Left lung (tissue), 10 donors: ENCODE measurements around the gene EPB41L2. TPM values are rescaled to one million over a fixed set of nuclear protein-coding genes. Genes with fewer than 3 reads are reported as not detected.
"Not testable (repeated sequence)": the region's sequence is repeated elsewhere in the genome, so short reads cannot be mapped to it uniquely, and the experiment has no call there.

ENCODE experiments used
- ATAC-seq: fragments of 200-7000 bp; cut with Tn5 transposase; one replicate; pipeline ENCODE4 v1.9.1; 2020; ENCODE audit warnings: moderate library complexity
- DNase-seq, 4 donors: peaks; one replicate each; pipeline ENCODE4 v3.0.0-alpha.2; 2013 to 2020
- H3K27ac ChIP-seq, 2 donors: fragments of 200-600 bp; sonication (generic) in 1 of 2; one replicate each; pipeline versions ENCODE4 v1.5.0 to v1.8.0; 2020 to 2021
- H3K27me3 ChIP-seq, 2 donors: fragments of 200-600 bp; sonication (generic) in 1 of 2; one replicate each; pipeline versions ENCODE4 v1.5.0 to v1.8.0; 2020 to 2021
- H3K36me3 ChIP-seq, 2 donors: fragments of 200-600 bp; sonication (generic) in 1 of 2; one replicate each; pipeline versions ENCODE4 v1.5.0 to v1.8.0; 2020 to 2021
- H3K4me1 ChIP-seq, 2 donors: fragments of 200-600 bp; one replicate each; pipeline ENCODE4 v1.8.0; 2021
- H3K4me3 ChIP-seq, 2 donors: fragments of 200-600 bp; sonication (generic) in 1 of 2; one replicate each; pipeline versions ENCODE4 v1.5.0 to v1.8.0; 2020 to 2021; ENCODE audit warnings: mild to moderate bottlenecking in 1 of 2
- H3K9me3 ChIP-seq, 2 donors: fragments of 200-600 bp; sonication (generic) in 1 of 2; one replicate each; pipeline versions ENCODE4 v1.5.0 to v1.8.0; 2020 to 2021
- intact Hi-C, 2 donors: fragments of 100-400 bp; cut with DNase I; formaldehyde crosslinking; loops; one replicate each; pipeline versions ENCODE4 v1.11.2 to v1.14.2; 2022
- polyA plus RNA-seq, 6 donors: library from polyadenylated mRNA; unstranded; fragments of 120-200 nt; gene quantifications; one replicate each; pipeline ENCODE4 v1.2.1, GENCODE V29; 2013; ENCODE audit not compliant: insufficient read length in 6 of 6
- total RNA-seq, 2 donors: library from RNA; stranded (reverse); fragmentation: NEBNext Ultra II Directional; extraction: Animal tissue kit (Norgen Biotek cat#: 25700); gene quantifications; one replicate each; pipeline ENCODE4 v1.2.1, GENCODE V29; 2021
- TF ChIP-seq, protein P1 (sequence below), 2 donors: fragments of 200-600 bp; sonication (generic) in 1 of 2; IDR thresholded peaks; one replicate each; pipeline versions ENCODE4 v1.5.0 to v1.8.0; 2021; ENCODE audit warnings: antibody characterized with exemption in 2 of 2
- donor health status: DM: no; HTN: yes; CAD: no.
- donor health status: DM: no; HTN: no; CAD: no.

The EPB41L2 gene
- total and polyA plus RNA-seq, 8 donors = 91.3 to 277 (median 248) TPM

DNA sequence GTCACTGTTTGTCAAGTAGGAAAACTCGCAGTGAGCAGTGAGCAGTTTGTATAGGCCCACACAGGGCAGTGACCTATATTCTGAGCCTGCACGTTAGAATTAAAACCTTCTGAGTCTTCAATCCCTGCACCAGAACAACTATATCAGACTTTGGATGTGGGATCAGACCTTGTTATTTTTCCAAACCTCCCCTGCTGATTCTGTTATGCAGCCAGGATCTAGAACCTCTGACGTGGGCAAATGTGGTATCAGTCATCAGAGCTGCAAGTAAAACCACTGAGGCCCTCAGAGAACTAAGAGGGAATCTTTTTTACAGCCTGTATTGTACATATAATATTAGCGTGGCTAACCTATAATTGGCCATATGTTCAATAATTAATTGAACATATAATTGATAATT, 40.3 kb upstream of the EPB41L2 start:
- no peak for ATAC-seq

DNA sequence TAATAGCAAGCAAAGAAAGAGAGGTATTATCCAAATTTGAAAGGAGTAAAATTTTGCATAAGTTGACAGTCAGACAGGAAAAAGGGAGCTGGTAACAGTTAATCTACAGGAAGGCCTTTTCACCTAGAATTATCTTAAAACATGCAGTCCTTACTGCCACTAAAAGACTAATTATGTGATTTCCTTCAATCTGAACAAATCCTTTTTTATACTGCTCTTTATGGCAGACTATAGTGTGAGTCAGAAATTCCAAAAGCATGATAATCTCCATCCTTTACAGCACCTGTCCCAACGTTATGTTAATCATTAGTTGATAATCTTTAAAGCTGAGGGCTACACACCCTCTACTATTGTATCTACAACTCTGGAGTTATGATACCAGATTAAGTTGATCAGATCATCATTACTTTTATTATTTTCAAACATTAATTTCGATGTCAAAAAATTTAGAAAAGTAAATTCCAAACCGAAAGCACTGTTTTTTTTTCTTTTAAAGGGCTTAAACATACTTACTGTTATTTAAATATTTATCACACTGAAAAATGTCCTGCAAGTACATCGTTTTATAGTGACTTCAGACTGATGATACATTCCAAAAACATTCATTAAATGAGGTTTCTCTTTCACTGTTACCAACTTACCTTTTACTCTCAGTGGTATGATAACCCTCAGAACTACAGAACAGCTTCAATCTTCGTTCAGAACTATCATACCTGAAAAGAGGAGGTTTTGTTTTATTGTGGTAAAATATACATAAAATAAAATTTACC, 39.1 kb upstream of the EPB41L2 start:
- TF ChIP-seq, protein P1, sequence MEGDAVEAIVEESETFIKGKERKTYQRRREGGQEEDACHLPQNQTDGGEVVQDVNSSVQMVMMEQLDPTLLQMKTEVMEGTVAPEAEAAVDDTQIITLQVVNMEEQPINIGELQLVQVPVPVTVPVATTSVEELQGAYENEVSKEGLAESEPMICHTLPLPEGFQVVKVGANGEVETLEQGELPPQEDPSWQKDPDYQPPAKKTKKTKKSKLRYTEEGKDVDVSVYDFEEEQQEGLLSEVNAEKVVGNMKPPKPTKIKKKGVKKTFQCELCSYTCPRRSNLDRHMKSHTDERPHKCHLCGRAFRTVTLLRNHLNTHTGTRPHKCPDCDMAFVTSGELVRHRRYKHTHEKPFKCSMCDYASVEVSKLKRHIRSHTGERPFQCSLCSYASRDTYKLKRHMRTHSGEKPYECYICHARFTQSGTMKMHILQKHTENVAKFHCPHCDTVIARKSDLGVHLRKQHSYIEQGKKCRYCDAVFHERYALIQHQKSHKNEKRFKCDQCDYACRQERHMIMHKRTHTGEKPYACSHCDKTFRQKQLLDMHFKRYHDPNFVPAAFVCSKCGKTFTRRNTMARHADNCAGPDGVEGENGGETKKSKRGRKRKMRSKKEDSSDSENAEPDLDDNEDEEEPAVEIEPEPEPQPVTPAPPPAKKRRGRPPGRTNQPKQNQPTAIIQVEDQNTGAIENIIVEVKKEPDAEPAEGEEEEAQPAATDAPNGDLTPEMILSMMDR (IDR thresholded peaks at IDR 0.05) = no peak
- ATAC-seq = no peak
- no peak overlapping the region for H3K4me3 ChIP-seq
- H3K4me1 ChIP-seq = no peaks in the 10 kb centered on the region
- intact Hi-C loops = no loop called here
- no peaks in the 10 kb centered on the region for H3K27me3 ChIP-seq
- no peak for DNase-seq
- no peaks in the 10 kb centered on the region for H3K36me3 ChIP-seq
- H3K27ac ChIP-seq = no peak overlapping the region
- H3K9me3 ChIP-seq = no peaks in the 10 kb centered on the region

More for the DNA sequence above, 40.3 kb upstream of the EPB41L2 start:
- Histone ChIP-seq H3K27ac (no peak overlapping the region), H3K36me3 (no peaks in the 10 kb centered on the region), H3K9me3 (no peaks in the 10 kb centered on the region), H3K4me1 (no peaks in the 10 kb centered on the region), H3K4me3 (no peak overlapping the region), H3K27me3 (no peaks in the 10 kb centered on the region)
- intact Hi-C loops = no loop called here
- no peak for DNase-seq
- TF ChIP-seq, protein P1 (IDR thresholded peaks at IDR 0.05) = no peak

DNA sequence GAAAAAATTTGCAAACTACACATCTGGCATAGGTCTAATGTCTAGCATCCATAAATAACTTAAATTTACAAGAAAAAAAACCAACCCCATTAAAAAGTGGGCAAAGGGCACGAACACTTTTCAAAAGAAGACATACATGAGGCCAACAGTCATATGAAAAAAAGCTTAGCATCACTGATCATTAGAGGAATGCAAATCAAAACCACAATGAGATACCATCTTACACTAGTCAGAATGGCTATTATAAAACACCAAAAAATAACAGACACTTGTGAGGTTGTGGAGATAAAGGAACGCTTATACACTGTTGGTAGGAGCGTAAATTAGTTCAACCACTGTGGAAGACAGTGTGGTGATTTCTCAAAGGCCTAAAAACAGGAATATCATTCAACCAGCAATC, 33.7 kb upstream of the EPB41L2 start:
- no peak overlapping the region for H3K4me3 ChIP-seq
- no peaks in the 10 kb centered on the region for H3K36me3 ChIP-seq
- H3K4me1 ChIP-seq = no peaks in the 10 kb centered on the region
- no peak for ATAC-seq
- H3K27me3 ChIP-seq = no peaks in the 10 kb centered on the region
- no peak overlapping the region for H3K27ac ChIP-seq
- no peak for DNase-seq
- H3K9me3 ChIP-seq = peaks cover 0 to 19% of the 10 kb centered on the region in 2 donors
- TF ChIP-seq, protein P1 (IDR thresholded peaks at IDR 0.05) = no peak
- intact Hi-C loops = no loop called here

DNA sequence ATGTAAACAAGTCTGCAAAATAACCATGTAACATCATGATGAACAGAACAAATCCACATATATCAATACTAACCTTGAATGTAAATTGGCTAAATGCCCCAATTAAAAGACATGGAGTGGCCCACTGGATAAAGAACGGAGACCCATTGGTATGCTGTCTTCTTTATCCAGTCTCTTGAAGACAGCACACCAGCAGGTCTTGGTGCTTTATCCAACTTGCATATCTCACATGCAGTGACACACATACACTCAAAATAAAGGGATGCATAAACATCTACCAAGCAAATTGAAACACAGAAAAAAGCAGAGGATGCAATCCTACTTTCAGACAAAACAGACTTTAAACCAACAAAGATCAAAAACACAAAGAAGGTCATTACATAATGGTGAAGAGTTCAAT, 30.3 kb upstream of the EPB41L2 start:
- Histone ChIP-seq H3K4me1 (no peaks in the 10 kb centered on the region), H3K27ac (no peak overlapping the region), H3K27me3 (no peaks in the 10 kb centered on the region), H3K4me3 (no peak overlapping the region), H3K9me3 (peaks cover 0 to 20% of the 10 kb centered on the region in 2 donors), H3K36me3 (no peaks in the 10 kb centered on the region)
- DNase-seq (no peak), ATAC-seq (no peak)
- TF ChIP-seq, protein P1 (IDR thresholded peaks at IDR 0.05) = no peak
- intact Hi-C loops = no loop called here

DNA sequence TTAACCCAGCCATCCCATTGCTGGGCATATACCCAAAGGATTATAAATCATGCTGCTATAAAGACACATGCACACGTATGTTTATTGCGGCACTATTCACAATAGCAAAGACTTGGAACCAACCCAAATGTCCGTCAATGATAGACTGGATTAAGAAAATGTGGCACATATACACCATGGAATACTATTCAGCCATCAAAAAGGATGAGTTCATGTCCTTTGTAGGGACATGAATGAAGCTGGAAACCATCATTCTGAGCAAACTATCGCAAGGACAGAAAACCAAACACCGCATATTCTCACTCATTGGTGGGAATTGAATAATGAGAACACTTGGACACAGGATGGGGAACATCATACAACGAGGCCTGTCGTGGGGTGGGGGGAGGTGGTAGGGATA, 28.9 kb upstream of the EPB41L2 start:
- intact Hi-C loops = not testable (repeated sequence)

DNA sequence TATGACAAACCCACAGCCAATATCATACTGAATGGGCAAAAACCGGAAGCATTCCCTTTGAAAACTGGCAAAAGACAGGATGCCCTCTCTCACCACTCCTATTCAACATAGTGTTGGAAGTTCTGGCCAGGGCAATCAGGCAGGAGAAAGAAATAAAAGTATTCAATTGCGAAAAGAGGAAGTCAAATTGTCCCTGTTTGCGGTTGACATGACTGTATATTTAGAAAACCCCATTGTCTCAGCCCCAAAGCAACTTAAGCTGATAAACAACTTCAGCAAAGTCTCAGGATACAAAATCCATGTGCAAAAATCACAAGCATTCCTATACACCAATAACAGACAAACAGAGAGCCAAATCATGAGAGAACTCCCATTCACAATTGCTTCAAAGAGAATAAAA, 27.3 kb upstream of the EPB41L2 start:
- H3K36me3 ChIP-seq, DNase-seq, ATAC-seq, H3K4me1 ChIP-seq, H3K27me3 ChIP-seq, H3K27ac ChIP-seq, intact Hi-C loops, H3K4me3 ChIP-seq: not testable (repeated sequence)
- peaks cover 0 to 28% of the 10 kb centered on the region in 2 donors for H3K9me3 ChIP-seq

More for the DNA sequence above, 28.9 kb upstream of the EPB41L2 start:
- not testable (repeated sequence) for ATAC-seq, H3K27ac ChIP-seq, H3K27me3 ChIP-seq, H3K4me1 ChIP-seq, H3K36me3 ChIP-seq, H3K4me3 ChIP-seq, DNase-seq
- H3K9me3 ChIP-seq = peaks cover 0 to 25% of the 10 kb centered on the region in 2 donors
